GM12878 (cell line): ENCODE results near the gene CHMP3. TPM values are rescaled to one million over a fixed set of nuclear protein-coding genes. Genes with fewer than 3 reads are reported as not detected.

ENCODE experiments used
- ATAC-seq: fragments of 200-7000 bp; cut with Tn5 transposase; 3 replicates; pipeline ENCODE4 v1.9.1; 2020; ENCODE audit warnings: mild to moderate bottlenecking, moderate library complexity
- BruUV-seq: library from RNA; stranded (reverse); fragments of 400-500 nt; replicated peaks from 2 replicates; lab custom pipeline; 2021; lab: Mats Ljungman, UMichigan
- CTCF ChIA-PET: fragments of 300-600 bp; sonication (Branson Sonifier 250); formaldehyde crosslinking; extraction: SDS; loops from one replicate; lab custom pipeline; 2021; ENCODE audit warnings: inconsistent platforms; lab: Yijun Ruan, JAX
- POLR2A ChIA-PET: fragments of 350-600 bp; formaldehyde crosslinking; extraction: SDS; loops from one replicate; lab custom pipeline; 2021; ENCODE audit warnings: inconsistent platforms; lab: Charles Lee
- RAD21 ChIA-PET: fragments of 300-600 bp; sonication (Branson Sonifier 250); formaldehyde crosslinking; loops from one replicate; lab custom pipeline; 2023; ENCODE audit warnings: antibody characterized with exemption; ENCODE audit not compliant: unreplicated experiment; lab: Charles Lee
- SMC1A ChIA-PET: fragments of 300-600 bp; sonication (Branson Sonifier 250); formaldehyde crosslinking; loops from one replicate; lab custom pipeline; 2023; ENCODE audit not compliant: unreplicated experiment, uncharacterized antibody; lab: Charles Lee
- DNase-seq: peaks from one replicate; pipeline ENCODE4 v3.0.0-alpha.2; 2011; ENCODE audit warnings: low read depth, low spot score
- FAIRE-seq: peaks from 3 replicates; lab custom pipeline; 2011; peaks lifted over from hg19 to GRCh38; lab: Jason Lieb, UNC
- H2AFZ ChIP-seq: 2 replicates; pipeline ENCODE4 v1.6.0; 2011; ENCODE audit warnings: low read depth, low read length, control low read depth; ENCODE audit not compliant: control insufficient read depth
- H3K27ac ChIP-seq: 2 replicates; pipeline ENCODE4 v1.5.1; 2011; ENCODE audit warnings: control low read depth; ENCODE audit not compliant: control insufficient read depth, insufficient read depth
- H3K27me3 ChIP-seq, 2 experiments: replicated peaks in 1 of 2; 2 replicates each; pipeline versions ENCODE4 v1.6.0 to v1.6.1; 2011; ENCODE audit warnings: low read length in 1 of 2; ENCODE audit not compliant: control insufficient read depth in 2 of 2, insufficient read depth in 2 of 2
- H3K36me3 ChIP-seq, 2 experiments: 2 replicates each; pipeline ENCODE4 v1.5.1; 2011; ENCODE audit warnings: low read length in 1 of 2; ENCODE audit not compliant: control insufficient read depth in 2 of 2, insufficient read depth in 2 of 2
- H3K4me1 ChIP-seq: 2 replicates; pipeline ENCODE4 v1.6.1; 2011; ENCODE audit warnings: mild to moderate bottlenecking, low read length, moderate library complexity, mixed read lengths; ENCODE audit not compliant: control insufficient read depth, insufficient read depth
- H3K4me2 ChIP-seq: 2 replicates; pipeline ENCODE4 v1.6.0; 2011; ENCODE audit warnings: control low read depth; ENCODE audit not compliant: control insufficient read depth, insufficient read depth
- H3K4me3 ChIP-seq: fragments of 200-600 bp; sonication (generic); 2 replicates; pipeline ENCODE4 v1.5.1; 2016
- H3K79me2 ChIP-seq: 2 replicates; pipeline ENCODE4 v1.6.0; 2011; ENCODE audit warnings: low read length; ENCODE audit not compliant: control insufficient read depth, insufficient read depth
- H3K9ac ChIP-seq: 2 replicates; pipeline ENCODE4 v1.8.0; 2011; ENCODE audit warnings: low read length, control low read depth, mixed read lengths; ENCODE audit not compliant: control insufficient read depth, insufficient read depth
- H3K9me3 ChIP-seq: replicated peaks from 3 replicates; pipeline ENCODE4 v1.5.1; 2011; ENCODE audit warnings: mild to moderate bottlenecking, low read length; ENCODE audit not compliant: control insufficient read depth, insufficient read depth
- H4K20me1 ChIP-seq: 2 replicates; pipeline ENCODE4 v1.6.0; 2011; ENCODE audit not compliant: control insufficient read depth, insufficient read depth
- CEBPB ChIP-seq, 2 experiments: fragments of 150-350 bp in 1 of 2; IDR thresholded peaks; 2 replicates each; pipeline ENCODE4 v1.6.1; 2012 to 2014; ENCODE audit warnings: low read depth in 2 of 2, low read length in 2 of 2, borderline replicate concordance in 1 of 2, inconsistent platforms in 1 of 2
- CHD4 ChIP-seq: fragments of 200-600 bp; sonication (generic); IDR thresholded peaks from 2 replicates; pipeline ENCODE4 v1.6.1; 2016; ENCODE audit warnings: mild to moderate bottlenecking
- HCFC1 ChIP-seq: fragments of 150-350 bp; IDR thresholded peaks from 2 replicates; pipeline ENCODE4 v1.6.1; 2014; ENCODE audit warnings: low read length
- KLF5 ChIP-seq: fragments of 450-650 bp; IDR thresholded peaks from 2 replicates; pipeline ENCODE4 v1.6.1; 2014; ENCODE audit warnings: mild to moderate bottlenecking; ENCODE audit not compliant: partially characterized antibody
- MAX ChIP-seq: IDR thresholded peaks from 2 replicates; pipeline ENCODE4 v1.6.1; 2012; ENCODE audit warnings: low read depth, low read length, improper control_type of control experiment
- NR2F1 ChIP-seq: fragments of 450-650 bp; conservative IDR thresholded peaks from 2 replicates; pipeline ENCODE4 v1.6.1; 2017; ENCODE audit warnings: mild to moderate bottlenecking
- PKNOX1 ChIP-seq: fragments of 450-650 bp; IDR thresholded peaks from 2 replicates; pipeline ENCODE4 v1.6.1; 2016; ENCODE audit warnings: mild to moderate bottlenecking
- POLR2AphosphoS5 ChIP-seq: IDR thresholded peaks from 2 replicates; pipeline ENCODE4 v1.6.1; 2011; ENCODE audit warnings: mild to moderate bottlenecking, low read length, inconsistent platforms
- SMARCA5 ChIP-seq: fragments of 450-650 bp; IDR thresholded peaks from 2 replicates; pipeline ENCODE4 v1.6.1; 2017; ENCODE audit warnings: mild to moderate bottlenecking
- SUPT20H ChIP-seq: IDR thresholded peaks from 2 replicates; pipeline ENCODE4 v1.6.1; 2011; ENCODE audit warnings: low read depth, mild to moderate bottlenecking, low read length, moderate library complexity, borderline replicate concordance; ENCODE audit not compliant: control insufficient read depth
- WGBS: methylation state at CpG from one replicate; pipeline ENCODE4 v1.1.6; 2016; ENCODE audit warnings: low lambda C conversion rate; ENCODE audit not compliant: insufficient replicate concordance, insufficient coverage; ENCODE audit errors: missing lambda C conversion rate; 5-methylcytosine and 5-hydroxymethylcytosine counted together
- in situ Hi-C: fragments of 300-500 bp; cut with MboI; formaldehyde crosslinking; loops from 9 replicates; pipeline ENCODE4 v1.14.3; 2018; ENCODE audit warnings: mixed read lengths
- intact Hi-C: fragments of 100-400 bp; cut with micrococcal nuclease; formaldehyde crosslinking; loops from one replicate; pipeline ENCODE4 v1.14.2; 2022; ENCODE audit not compliant: unreplicated experiment
- polyA plus RNA-seq, 11 experiments: library from polyadenylated mRNA; depleted of rRNA in 4 of 11; unstranded in 6 of 11; stranded (reverse) in 5 of 11; fragments of >200 nt; fragmentation: Nextera tagmentation in 4 of 11; fragmentation: Illumina TruSeq in 1 of 11; extraction: Ambion mirVana in 4 of 11; extraction: Trizol in 1 of 11; gene quantifications; 1 replicate in 1 of 11; 2 replicates in 10 of 11; pipeline versions ENCODE4 v1.2.1 to v1.2.3, GENCODE V29; 2011 to 2016; ENCODE audit warnings: inconsistent platforms in 2 of 11, missing spikeins in 2 of 11, low read depth in 1 of 11
- total RNA-seq, 4 experiments: library from RNA; depleted of rRNA in 3 of 4; stranded (reverse); fragments of >200 nt in 3 of 4; fragmentation: Illumina TruSeq in 1 of 4; extraction: Trizol in 1 of 4; gene quantifications; 2 replicates each; pipeline versions ENCODE4 v1.2.1 to v1.2.3, GENCODE V29; 2013 to 2021

CHMP3 gene
- total and polyA plus RNA-seq, 10 of the 15 experiments (the other 5 are each of a cell fraction or from before 2014, with no cell fraction given), result 22.5 to 56.8 (median 32.5) TPM

GRCh38 chr2:86491088-86491487 lies 72.2 kb downstream of the CHMP3 start:
- no peak overlapping the region for H2AFZ ChIP-seq
- DNase-seq (no peak), FAIRE-seq (no peak), ATAC-seq (no peak)
- H3K79me2 ChIP-seq, result no peaks in the 10 kb centered on the region
- intact Hi-C loops, result no loop called here
- no peaks in the 10 kb centered on the region for H3K4me1 ChIP-seq
- SMC1A ChIA-PET, result interaction anchor here (1.2 kb wide), 1 partner anchor 50 kb away, joined by 4 read pairs; the partner anchor contains the start of gene KDM3A
- no peak overlapping the region for H3K4me2 ChIP-seq
- no peak for TF ChIP-seq NR2F1
- TF ChIP-seq SUPT20H, result no peak
- no peak for TF ChIP-seq SMARCA5
- no peak for TF ChIP-seq CEBPB (IDR thresholded peaks at IDR 0.05; ENCODE audit: borderline replicate concordance in 1 of 2, low read depth in 2 of 2, low read length in 2 of 2)
- TF ChIP-seq HCFC1, result no peak
- TF ChIP-seq POLR2AphosphoS5, result no peak
- no peak for TF ChIP-seq MAX
- no peak for TF ChIP-seq KLF5
- no peak for TF ChIP-seq PKNOX1
- TF ChIP-seq CHD4, result no peak
- RAD21 ChIA-PET, result no interaction called here
- peaks cover 4 to 73% of the 10 kb centered on the region in 2 experiments for H3K36me3 ChIP-seq
- H3K9me3 ChIP-seq, result no peaks in the 10 kb centered on the region; the same call in 2 of the 3 replicates
- in situ Hi-C loops, result no loop called here
- no TSS peak for BruUV-seq
- no peak overlapping the region for H3K4me3 ChIP-seq
- H3K27me3 ChIP-seq, result no peaks in the 10 kb centered on the region
- CTCF ChIA-PET, result no interaction called here
- no peak overlapping the region for H3K9ac ChIP-seq
- WGBS, result 95% methylated on average over 4 of the region's 4 CpGs
- peaks cover 3% of the 10 kb centered on the region; the same call in 1 of the 2 replicates for H4K20me1 ChIP-seq
- H3K27ac ChIP-seq, result no peak overlapping the region
- POLR2A ChIA-PET, result interaction anchor here (0.6 kb wide), 1 partner anchor 25 kb away, joined by 3 read pairs; no protein-coding TSS in a partner anchor
